HL-60 (cell line): ENCODE results near the gene CD99.

Experiments used
- DNase-seq, 2 experiments: peaks; one replicate each; pipeline ENCODE4 v3.0.0-alpha.2; 2010 to 2020; ENCODE audit warnings: low read depth in 1 of 2, low spot score in 1 of 2
- H3K27ac ChIP-seq: fragments of 250-450 bp; sonication (Bioruptor Pico); replicated peaks from 2 replicates; pipeline ENCODE4 v1.5.1; 2020; ENCODE audit warnings: mild to moderate bottlenecking, moderate library complexity
- H3K27me3 ChIP-seq: fragments of 250-450 bp; sonication (Bioruptor Pico); 2 replicates; pipeline ENCODE4 v1.5.1; 2021; ENCODE audit warnings: mild to moderate bottlenecking, moderate library complexity; ENCODE audit not compliant: insufficient read depth, poor library complexity, severe bottlenecking
- H3K4me3 ChIP-seq: replicated peaks from 2 replicates; pipeline ENCODE4 v1.5.1; 2011; ENCODE audit warnings: mild to moderate bottlenecking, control low read depth, low read length; ENCODE audit not compliant: insufficient read depth
- CTCF ChIP-seq: IDR thresholded peaks from one replicate; pipeline ENCODE4 v1.5.1; 2011; ENCODE audit warnings: low read length, control low read depth, inconsistent platforms; ENCODE audit not compliant: insufficient read depth
- GABPA ChIP-seq: IDR thresholded peaks from 2 replicates; pipeline ENCODE4 v1.6.1; 2012; ENCODE audit warnings: low read depth
- POLR2AphosphoS5 ChIP-seq: IDR thresholded peaks from 2 replicates; pipeline ENCODE4 v1.6.1; 2012; ENCODE audit warnings: low read depth
- REST ChIP-seq: IDR thresholded peaks from 2 replicates; pipeline ENCODE4 v1.6.1; 2012; ENCODE audit warnings: low read depth; ENCODE audit not compliant: insufficient replicate concordance
- SPI1 ChIP-seq: IDR thresholded peaks from 2 replicates; pipeline ENCODE4 v1.6.1; 2012; ENCODE audit warnings: low read depth, mild to moderate bottlenecking, borderline replicate concordance

CD99 gene

GRCh38 chrX:2784026-2784425 is 92.9 kb downstream of the CD99 start:
- H3K4me3 ChIP-seq = no peak overlapping the region
- H3K27ac ChIP-seq = no peak overlapping the region
- no peak for DNase-seq
- TF ChIP-seq POLR2AphosphoS5 (no peak), CTCF (no peak), SPI1 (no peak), REST (no peak), GABPA (no peak)
- no peaks in the 10 kb centered on the region for H3K27me3 ChIP-seq

GRCh38 chrX:2785538-2785937 is 94.4 kb downstream of the CD99 start:
- Histone ChIP-seq H3K27ac (no peak overlapping the region), H3K4me3 (no peak overlapping the region), H3K27me3 (no peaks in the 10 kb centered on the region)
- no peak for TF ChIP-seq REST
- TF ChIP-seq SPI1 = no peak
- no peak for TF ChIP-seq GABPA
- no peak for TF ChIP-seq CTCF
- no peak for TF ChIP-seq POLR2AphosphoS5
- no peak for DNase-seq

- TF ChIP-seq SPI1 (no peak), POLR2AphosphoS5 (no peak)
- H3K4me3 ChIP-seq = no peak overlapping the region
- no peaks in the 10 kb centered on the region for H3K27me3 ChIP-seq
- no peak for DNase-seq
- H3K27ac ChIP-seq = no peak overlapping the region
Measured at GRCh38 chrX:2788980-2789379, 97.9 kb downstream of the CD99 start.

- no peaks in the 10 kb centered on the region for H3K27me3 ChIP-seq
- no peak for TF ChIP-seq POLR2AphosphoS5
- TF ChIP-seq GABPA = no peak
- TF ChIP-seq REST = no peak
- TF ChIP-seq SPI1 = no peak
- no peak for TF ChIP-seq CTCF
Measured at GRCh38 chrX:2789569-2789968, 98.5 kb downstream of the CD99 start.

More at GRCh38 chrX:2789569-2789968, 98.5 kb downstream of the CD99 start:
- Histone ChIP-seq H3K4me3 (no peak overlapping the region), H3K27ac (no peak overlapping the region)
- no peak for DNase-seq
